HTR-8/SVneo (cell line): ENCODE data around the gene RNU6-9.
"Not testable (repeated sequence)": the region's sequence is repeated elsewhere in the genome, so short reads cannot be mapped to it uniquely, and the experiment has no call there.

ENCODE experiments used
- DNase-seq: peaks from one replicate; pipeline ENCODE4 v3.0.0; 2011; ENCODE audit warnings: low spot score, mixed read lengths; ENCODE audit not compliant: insufficient read length
- FAIRE-seq: peaks from 2 replicates; lab custom pipeline; 2011; peaks lifted over from hg19 to GRCh38; lab: Jason Lieb, UNC

Gene RNU6-9

DNA sequence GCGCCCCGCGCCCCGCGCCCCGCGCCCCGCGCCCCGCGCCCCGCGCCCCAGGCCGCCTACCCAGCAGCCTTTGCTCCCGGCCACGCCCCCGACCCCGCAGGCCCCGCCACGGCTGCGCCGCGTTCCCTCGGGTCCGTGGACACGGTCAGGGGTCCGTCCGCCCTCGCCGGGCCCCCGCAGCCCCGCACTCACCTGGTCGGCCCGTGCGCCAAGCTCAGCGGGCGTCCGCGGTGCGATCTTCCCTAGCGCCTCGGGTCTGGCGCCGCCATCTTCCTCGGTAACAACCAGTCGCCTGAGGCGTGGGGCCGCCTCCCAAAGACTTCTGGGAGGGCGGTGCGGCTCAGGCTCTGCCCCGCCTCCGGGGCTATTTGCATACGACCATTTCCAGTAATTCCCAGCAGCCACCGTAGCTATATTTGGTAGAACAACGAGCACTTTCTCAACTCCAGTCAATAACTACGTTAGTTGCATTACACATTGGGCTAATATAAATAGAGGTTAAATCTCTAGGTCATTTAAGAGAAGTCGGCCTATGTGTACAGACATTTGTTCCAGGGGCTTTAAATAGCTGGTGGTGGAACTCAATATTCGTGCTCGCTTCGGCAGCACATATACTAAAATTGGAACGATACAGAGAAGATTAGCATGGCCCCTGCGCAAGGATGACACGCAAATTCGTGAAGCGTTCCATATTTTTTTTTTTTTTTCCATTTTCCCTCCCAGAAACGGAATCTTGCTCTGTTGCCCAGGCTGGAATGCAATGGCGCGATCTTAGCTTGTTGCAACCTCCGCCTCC lies at the start of gene RNU6-9, which contains the start of gene MED16:
Gene RNU6-9 (plus strand): TSS at position 591 of the 796 bp plus-strand sequence.
Gene MED16 (minus strand): TSS at position 294 of the 796 bp plus-strand sequence. CDS start 2,056 bp downstream, outside the sequence.
- no peak for FAIRE-seq

DNA sequence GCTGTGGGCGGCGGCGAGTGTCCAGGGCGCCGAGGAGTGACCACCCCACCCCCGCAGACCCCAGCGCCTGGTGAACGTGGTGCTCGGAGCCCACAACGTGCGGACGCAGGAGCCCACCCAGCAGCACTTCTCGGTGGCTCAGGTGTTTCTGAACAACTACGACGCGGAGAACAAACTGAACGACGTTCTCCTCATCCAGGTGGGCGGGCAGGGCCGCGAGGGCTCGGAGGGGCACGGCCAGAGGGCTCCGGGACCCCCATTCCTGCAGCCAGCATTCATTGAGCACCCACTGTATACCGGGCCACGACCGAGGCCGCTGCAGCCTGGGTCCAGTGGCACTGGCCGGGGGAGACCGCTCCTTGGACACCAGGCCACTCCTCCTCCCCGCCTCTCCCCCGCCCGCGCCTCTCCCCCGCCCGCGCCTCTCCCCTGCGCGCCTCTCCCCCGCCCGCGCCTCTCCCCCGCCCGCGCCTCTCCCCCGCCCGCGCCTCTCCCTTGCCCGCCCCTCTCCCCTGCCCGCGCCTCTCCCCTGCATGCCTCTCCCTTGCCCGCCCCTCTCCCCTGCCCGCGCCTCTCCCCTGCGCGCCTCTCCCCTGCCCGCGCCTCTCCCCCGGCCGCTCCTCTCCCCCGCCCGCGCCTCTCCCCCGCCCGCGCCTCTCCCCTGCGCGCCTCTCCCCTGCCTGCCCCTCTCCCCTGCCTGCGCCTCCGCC lies 49.3 kb upstream of the RNU6-9 start:
- DNase-seq (no peak), FAIRE-seq (no peak)

More for the DNA sequence above, at the start of gene RNU6-9, which contains the start of gene MED16:
- DNase-seq: peak; percentile 90

DNA sequence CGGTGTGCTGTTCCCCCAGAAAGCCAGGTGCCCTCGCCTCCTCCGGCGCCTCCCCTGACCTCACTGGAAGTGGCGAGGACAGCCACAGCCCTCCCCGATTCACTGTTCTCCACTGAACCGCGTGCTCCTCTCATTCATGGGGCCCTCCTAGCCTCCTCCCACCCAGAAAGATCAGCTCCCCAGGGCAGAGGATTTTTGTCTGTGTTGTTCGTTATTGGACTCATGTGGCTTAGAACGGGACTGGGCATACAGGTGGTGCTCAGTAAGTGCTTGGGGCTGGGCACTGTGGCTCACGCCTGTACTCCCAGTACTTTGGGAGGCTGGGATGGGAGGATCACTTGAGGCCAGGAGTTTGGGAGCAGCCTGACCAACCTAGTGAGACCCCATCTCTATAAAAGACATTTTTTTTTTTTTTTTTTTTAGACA lies 48.7 kb upstream of the RNU6-9 start:
- no peak for FAIRE-seq

GRCh38 chr19:845707-846521 lies 47.4 kb upstream of the RNU6-9 start:
- no peak for DNase-seq
- FAIRE-seq: no peak

More for the DNA sequence above, 48.7 kb upstream of the RNU6-9 start:
- DNase-seq: no peak

GRCh38 chr19:848386-848921 lies 44.8 kb upstream of the RNU6-9 start:
- FAIRE-seq: no peak
- no peak for DNase-seq

GRCh38 chr19:849195-849594 lies 44.1 kb upstream of the RNU6-9 start:
- not testable (repeated sequence) for DNase-seq, FAIRE-seq

GRCh38 chr19:850221-850978 lies 42.9 kb upstream of the RNU6-9 start:
- peak; percentile 84 for DNase-seq
- peak; percentile 16 for FAIRE-seq

DNA sequence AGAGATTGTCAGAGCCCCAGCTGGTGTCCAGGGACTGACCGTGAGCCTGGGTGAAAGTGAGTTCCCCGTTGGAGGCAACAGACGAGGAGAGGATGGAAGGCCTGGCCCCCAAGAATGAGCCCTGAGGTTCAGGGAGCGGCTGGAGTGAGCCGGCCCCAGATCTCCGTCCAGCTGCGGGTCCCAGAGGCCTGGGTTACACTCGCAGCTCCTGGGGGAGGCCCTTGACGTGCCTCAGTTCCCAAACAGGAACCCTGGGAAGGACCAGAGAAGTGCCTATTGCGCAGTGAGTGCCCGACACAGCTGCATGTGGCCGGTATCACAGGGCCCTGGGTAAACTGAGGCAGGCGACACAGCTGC lies 42.3 kb upstream of the RNU6-9 start:
- FAIRE-seq (no peak), DNase-seq (no peak)

DNA sequence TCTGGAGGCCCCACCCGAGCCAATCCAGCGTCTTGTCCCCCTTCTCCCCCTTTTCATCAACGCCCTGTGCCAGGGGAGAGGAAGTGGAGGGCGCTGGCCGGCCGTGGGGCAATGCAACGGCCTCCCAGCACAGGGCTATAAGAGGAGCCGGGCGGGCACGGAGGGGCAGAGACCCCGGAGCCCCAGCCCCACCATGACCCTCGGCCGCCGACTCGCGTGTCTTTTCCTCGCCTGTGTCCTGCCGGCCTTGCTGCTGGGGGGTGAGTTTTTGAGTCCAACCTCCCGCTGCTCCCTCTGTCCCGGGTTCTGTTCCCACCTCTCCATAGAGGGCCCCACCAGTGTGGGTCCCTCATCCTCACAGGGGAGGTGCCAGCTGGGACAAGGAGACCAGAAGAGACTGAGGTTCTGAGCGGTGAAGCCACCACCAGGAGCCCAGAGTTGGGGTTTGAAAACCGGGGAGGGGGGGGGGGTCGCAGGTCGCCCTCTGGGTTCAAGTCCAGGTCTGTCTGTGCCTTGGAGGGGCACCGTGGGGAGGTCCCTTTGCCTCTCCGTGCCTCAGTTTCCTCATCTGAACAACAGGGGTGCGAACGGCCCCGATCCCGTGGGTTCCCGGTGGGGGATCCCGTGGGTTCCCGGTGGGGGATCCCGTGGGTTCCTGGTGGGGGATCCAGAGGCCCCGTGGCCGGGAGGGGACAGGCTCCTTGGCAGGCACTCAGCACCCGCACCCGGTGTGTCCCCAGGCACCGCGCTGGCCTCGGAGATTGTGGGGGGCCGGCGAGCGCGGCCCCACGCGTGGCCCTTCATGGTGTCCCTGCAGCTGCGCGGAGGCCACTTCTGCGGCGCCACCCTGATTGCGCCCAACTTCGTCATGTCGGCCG lies 40.9 kb upstream of the RNU6-9 start, which contains the start of gene ELANE:
Gene ELANE (plus strand): TSS at position 168 of the 878 bp plus-strand sequence. CDS start 26 bp downstream, at position 194.
- no peak for FAIRE-seq
- no peak for DNase-seq

- DNase-seq (no peak), FAIRE-seq (no peak)
Observed at GRCh38 chr19:853014-853585, 40.2 kb upstream of the RNU6-9 start.

DNA sequence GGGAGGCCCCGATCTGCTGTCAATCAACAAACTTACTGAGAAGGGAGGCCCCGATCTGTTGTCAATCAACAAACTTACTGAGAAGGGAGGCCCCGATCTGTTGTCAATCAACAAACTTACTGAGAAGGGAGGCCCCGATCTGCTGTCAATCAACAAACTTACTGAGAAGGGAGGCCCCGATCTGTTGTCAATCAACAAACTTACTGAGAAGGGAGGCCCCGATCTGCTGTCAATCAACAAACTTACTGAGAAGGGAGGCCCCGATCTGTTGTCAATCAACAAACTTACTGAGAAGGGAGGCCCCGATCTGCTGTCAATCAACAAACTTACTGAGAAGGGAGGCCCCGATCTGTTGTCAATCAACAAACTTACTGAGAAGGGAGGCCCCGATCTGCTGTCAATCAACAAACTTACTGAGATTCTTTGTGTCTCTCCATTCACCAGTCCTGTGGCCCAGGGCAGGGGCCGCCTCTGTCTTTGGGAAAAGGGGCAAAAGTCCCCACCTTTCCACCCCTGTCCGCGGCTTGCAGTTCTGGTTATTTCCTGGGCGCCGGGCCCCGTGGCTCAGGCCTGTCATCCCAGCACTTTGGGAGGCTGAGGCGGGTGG lies 39.6 kb upstream of the RNU6-9 start:
- FAIRE-seq, DNase-seq: not testable (repeated sequence)

DNA sequence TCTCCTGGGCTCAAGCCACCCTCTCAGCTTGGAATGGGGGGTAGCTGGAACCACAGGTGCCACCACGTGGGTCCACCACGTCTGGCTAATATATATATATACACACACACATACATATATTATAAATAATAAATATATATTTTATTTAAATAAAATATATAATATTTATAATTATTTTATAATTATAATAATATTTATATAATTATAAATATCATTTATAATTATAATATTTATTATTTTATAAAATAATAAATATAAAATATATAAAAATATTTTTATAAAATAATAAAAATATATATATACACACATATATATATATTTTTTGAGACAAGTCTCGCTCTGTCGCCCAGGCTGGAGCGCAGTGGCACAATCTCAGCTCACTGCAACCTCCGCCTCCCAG lies 38.7 kb upstream of the RNU6-9 start:
- FAIRE-seq (no peak), DNase-seq (no peak)

GRCh38 chr19:855142-855541 lies 38.1 kb upstream of the RNU6-9 start:
- DNase-seq: no peak
- FAIRE-seq: no peak

DNA sequence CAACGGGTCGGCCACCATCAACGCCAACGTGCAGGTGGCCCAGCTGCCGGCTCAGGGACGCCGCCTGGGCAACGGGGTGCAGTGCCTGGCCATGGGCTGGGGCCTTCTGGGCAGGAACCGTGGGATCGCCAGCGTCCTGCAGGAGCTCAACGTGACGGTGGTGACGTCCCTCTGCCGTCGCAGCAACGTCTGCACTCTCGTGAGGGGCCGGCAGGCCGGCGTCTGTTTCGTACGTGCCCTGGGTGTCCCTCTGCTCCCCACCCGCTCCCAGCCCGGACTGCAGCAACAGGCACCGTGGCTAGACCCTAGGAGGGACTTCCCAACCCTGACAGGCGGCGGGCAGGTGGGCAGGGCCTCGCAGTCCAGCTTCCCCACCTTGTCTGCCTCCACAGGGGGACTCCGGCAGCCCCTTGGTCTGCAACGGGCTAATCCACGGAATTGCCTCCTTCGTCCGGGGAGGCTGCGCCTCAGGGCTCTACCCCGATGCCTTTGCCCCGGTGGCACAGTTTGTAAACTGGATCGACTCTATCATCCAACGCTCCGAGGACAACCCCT lies 37.6 kb upstream of the RNU6-9 start:
- DNase-seq: no peak
- no peak for FAIRE-seq

- FAIRE-seq (no peak), DNase-seq (no peak)
Observed at GRCh38 chr19:858284-858683, 35.0 kb upstream of the RNU6-9 start.

DNA sequence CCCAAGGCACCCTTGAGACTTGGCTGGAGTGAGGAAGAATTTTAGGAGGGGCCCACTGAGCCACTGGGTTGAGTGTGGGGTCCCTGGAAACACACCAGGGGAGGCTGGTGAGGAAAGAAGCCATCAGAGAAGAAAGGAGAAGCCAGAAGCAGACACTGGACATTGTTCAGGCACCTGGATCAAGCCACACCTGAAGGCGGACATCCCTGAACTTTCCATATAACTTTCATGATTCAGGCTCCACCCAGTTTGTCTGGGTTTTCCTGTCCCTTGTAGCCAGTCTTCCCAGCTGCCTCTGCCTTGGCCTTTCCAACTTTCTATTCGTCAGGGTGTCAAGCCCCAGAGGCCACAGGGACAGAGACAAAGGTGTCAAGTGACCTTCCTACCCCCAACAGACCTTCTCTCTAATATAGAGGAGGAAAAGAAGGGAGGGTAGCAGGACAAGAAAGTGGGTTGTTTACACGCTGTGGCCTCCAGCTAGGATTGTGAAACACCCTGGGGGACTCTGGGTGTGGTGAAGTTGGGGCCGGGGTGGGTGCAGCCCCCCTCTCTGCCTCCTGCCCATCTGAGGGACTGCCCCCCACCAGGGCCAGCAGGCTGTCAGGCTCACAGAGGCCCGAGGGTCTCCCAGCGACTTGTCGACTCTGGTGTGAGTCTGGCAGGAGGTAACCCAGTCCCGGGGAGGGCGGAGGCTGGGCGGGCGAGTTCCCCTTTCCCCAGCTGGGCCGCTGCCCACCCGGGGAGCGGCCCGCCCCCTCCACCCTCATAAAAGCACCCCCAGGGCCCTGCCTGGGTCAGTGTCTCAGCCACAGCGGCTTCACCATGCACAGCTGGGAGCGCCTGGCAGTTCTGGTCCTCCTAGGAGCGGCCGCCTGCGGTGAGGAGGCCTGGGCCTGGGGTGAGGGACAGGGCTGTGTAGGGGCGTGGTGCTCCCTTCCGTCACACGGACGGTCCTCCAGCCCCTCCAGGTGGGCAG lies 34.1 kb upstream of the RNU6-9 start, which contains the start of gene CFD:
Gene CFD (plus strand): TSS at position 797 of the 976 bp plus-strand sequence. CDS start 26 bp downstream, at position 823.
- no peak for DNase-seq
- no peak for FAIRE-seq
